ENCODE results near the gene THSD7A.

The THSD7A gene

DNA sequence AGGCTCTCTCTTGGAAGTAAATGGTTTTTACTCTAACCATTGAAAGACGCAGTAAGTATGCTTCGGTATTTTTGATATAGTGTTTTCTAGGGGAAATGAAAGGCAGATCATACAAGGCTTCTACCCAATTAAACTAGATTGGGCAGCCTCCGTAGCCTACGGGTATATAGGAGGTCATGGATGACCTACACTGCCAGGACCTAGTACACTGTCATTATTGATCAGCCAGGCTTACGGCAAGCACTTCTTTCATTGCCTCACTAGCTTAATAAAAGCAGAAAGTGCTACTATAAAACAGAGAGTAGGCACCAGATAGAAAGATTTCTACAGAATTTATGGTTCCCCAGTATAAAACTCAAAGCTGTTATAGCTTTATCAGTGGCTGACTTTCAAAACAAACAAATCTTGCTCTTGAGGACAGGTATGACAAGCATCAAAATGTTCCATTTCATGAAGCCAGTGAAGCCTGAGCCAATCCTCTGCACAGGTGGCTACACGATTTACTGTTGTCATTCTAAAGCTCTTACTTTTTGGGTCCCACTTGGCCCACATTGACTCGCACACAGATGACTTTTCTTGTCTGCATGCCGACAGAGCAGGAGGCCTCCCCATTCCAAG lies 358.1 kb downstream of the THSD7A start:
- no peak overlapping the region for H3K27ac ChIP-seq
- no peaks in the 10 kb centered on the region for H3K27me3 ChIP-seq (ENCODE audit: insufficient read depth, low read depth, severe bottlenecking)
- no peaks in the 10 kb centered on the region for H3K36me3 ChIP-seq
- no peaks in the 10 kb centered on the region for H3K9me3 ChIP-seq (ENCODE audit: severe bottlenecking)
- DNase-seq, result no peak
- no peak overlapping the region for H3K4me3 ChIP-seq (ENCODE audit: low read depth, low read length)
- TF ChIP-seq, protein P1, sequence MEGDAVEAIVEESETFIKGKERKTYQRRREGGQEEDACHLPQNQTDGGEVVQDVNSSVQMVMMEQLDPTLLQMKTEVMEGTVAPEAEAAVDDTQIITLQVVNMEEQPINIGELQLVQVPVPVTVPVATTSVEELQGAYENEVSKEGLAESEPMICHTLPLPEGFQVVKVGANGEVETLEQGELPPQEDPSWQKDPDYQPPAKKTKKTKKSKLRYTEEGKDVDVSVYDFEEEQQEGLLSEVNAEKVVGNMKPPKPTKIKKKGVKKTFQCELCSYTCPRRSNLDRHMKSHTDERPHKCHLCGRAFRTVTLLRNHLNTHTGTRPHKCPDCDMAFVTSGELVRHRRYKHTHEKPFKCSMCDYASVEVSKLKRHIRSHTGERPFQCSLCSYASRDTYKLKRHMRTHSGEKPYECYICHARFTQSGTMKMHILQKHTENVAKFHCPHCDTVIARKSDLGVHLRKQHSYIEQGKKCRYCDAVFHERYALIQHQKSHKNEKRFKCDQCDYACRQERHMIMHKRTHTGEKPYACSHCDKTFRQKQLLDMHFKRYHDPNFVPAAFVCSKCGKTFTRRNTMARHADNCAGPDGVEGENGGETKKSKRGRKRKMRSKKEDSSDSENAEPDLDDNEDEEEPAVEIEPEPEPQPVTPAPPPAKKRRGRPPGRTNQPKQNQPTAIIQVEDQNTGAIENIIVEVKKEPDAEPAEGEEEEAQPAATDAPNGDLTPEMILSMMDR (IDR thresholded peaks at IDR 0.05; ENCODE audit: low read depth, low read length), result no peak

DNA sequence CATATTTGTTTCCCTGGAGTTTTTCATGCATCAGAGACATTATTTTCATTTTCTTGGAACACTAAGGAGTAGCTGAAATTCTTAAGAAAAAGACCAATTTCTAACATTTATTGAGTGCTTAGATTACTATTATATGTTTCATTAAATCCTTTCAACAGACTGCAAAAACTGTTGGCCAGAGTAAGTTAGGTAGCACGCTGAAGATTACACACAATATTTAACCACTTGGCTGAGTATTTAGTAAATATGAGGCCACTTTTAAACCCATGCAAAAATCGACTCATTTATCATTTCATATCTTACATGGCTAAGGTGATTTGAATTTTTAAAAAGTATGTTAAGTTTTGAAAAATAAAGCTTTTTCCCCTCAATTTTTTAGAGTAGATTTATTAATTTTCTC lies 358.8 kb downstream of the THSD7A start:
- Histone ChIP-seq H3K36me3 (no peaks in the 10 kb centered on the region), H3K4me3 (ENCODE audit: low read depth, low read length) (no peak overlapping the region), H3K9me3 (ENCODE audit: severe bottlenecking) (no peaks in the 10 kb centered on the region), H3K27ac (no peak overlapping the region), H3K27me3 (ENCODE audit: insufficient read depth, low read depth, severe bottlenecking) (no peaks in the 10 kb centered on the region)
- no peak for DNase-seq
- TF ChIP-seq, protein P1 (IDR thresholded peaks at IDR 0.05; ENCODE audit: low read depth, low read length), result no peak

DNA sequence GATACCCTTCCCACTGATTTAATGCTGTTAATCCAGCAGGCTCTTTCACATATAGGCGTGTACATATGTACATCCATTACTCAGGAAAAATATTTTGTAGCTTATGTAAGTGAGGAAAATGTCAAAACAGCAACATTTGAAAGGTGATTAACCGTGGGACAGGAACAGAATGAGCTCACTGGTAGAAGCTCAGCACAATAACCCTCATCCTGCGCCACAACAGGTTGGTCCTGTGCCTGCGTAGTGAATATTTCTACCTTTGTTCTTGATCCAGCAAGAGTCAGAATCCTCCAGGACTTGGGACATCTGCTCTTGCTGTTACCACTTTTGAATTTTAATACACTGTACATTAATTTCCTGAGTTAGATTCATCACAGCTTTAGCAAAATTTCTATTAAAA lies 359.4 kb downstream of the THSD7A start:
- DNase-seq, result no peak
- Histone ChIP-seq H3K4me3 (ENCODE audit: low read depth, low read length) (no peak overlapping the region), H3K27ac (no peak overlapping the region), H3K9me3 (ENCODE audit: severe bottlenecking) (no peaks in the 10 kb centered on the region), H3K27me3 (ENCODE audit: insufficient read depth, low read depth, severe bottlenecking) (no peaks in the 10 kb centered on the region), H3K36me3 (no peaks in the 10 kb centered on the region)
- TF ChIP-seq, protein P1 (IDR thresholded peaks at IDR 0.05; ENCODE audit: low read depth, low read length), result no peak

DNA sequence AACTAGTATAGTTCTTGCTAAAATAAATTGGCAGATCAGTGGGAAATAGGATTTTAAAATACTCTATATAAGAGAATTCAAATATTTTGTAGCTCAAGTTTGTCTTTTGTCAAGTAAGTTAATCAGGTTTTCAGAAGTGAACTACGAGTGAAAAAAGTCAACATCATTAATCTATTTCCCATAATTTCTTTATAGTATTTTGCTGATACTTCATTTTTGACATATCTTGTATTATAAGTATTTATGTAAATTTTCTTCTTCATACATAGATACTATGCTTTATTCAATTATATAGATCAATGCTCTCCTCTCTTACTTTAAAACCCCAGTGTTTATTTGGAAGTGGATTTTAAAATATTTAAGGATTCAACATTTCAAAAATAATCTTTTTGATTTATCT lies 360.7 kb downstream of the THSD7A start:
- TF ChIP-seq, protein P1 (IDR thresholded peaks at IDR 0.05; ENCODE audit: low read depth, low read length), result no peak
- Histone ChIP-seq H3K27ac (no peak overlapping the region), H3K9me3 (ENCODE audit: severe bottlenecking) (no peaks in the 10 kb centered on the region), H3K36me3 (no peaks in the 10 kb centered on the region), H3K27me3 (ENCODE audit: insufficient read depth, low read depth, severe bottlenecking) (no peaks in the 10 kb centered on the region), H3K4me3 (ENCODE audit: low read depth, low read length) (no peak overlapping the region)
- DNase-seq, result no peak

DNA sequence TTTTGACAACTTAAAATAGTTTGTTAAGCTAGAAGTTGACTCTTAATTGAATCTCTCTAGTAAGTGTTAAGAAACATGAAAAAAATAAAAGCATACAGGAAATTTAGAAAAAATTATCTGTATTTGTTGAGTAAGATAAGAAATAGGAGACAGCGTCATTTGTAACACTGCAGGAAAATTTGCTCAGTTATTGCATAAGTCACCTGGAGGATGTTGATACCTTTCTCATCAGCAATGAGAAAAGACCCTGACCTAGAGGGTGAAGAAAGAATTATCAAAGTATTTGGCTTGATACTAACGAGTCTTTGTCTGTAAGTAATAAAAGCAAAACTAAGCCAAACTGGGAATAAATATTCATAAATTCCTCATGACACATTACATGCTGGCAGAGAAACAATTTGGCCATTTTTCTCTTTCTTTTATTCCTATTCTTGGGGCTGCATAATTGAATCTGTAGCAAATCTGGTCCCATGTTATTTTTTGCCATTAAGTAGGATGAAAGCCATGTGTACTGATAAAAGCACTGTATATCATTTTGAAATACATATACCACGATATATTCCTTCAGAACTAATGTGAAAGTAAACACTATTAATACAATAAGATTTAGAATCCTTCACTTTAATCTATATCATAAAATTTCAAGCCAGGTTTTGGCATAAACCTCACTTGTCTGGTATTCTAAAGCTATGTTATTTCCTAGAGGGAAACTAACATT lies 362.8 kb downstream of the THSD7A start:
- no peak for DNase-seq
- H3K36me3 ChIP-seq, result no peaks in the 10 kb centered on the region
- H3K4me3 ChIP-seq (ENCODE audit: low read depth, low read length), result no peak overlapping the region
- H3K27ac ChIP-seq, result no peak overlapping the region
- no peaks in the 10 kb centered on the region for H3K27me3 ChIP-seq (ENCODE audit: insufficient read depth, low read depth, severe bottlenecking)
- H3K9me3 ChIP-seq (ENCODE audit: severe bottlenecking), result no peaks in the 10 kb centered on the region
- TF ChIP-seq, protein P1 (IDR thresholded peaks at IDR 0.05; ENCODE audit: low read depth, low read length), result no peak

Measured in WERI-Rb-1 (cell line).